GM18499 (cell line): Measurements from ENCODE around the gene CHRD.

Experiments
- ATAC-seq: cut with Tn5 transposase; IDR thresholded peaks from one replicate; pipeline ENCODE4 v1.9.1; 2021; ENCODE audit warnings: moderate number of reproducible peaks; ENCODE audit not compliant: insufficient read depth, unreplicated experiment

Gene CHRD

GRCh38 chr3:184346480-184347190 is 33.2 kb upstream of the CHRD start:
- ATAC-seq: no peak

DNA sequence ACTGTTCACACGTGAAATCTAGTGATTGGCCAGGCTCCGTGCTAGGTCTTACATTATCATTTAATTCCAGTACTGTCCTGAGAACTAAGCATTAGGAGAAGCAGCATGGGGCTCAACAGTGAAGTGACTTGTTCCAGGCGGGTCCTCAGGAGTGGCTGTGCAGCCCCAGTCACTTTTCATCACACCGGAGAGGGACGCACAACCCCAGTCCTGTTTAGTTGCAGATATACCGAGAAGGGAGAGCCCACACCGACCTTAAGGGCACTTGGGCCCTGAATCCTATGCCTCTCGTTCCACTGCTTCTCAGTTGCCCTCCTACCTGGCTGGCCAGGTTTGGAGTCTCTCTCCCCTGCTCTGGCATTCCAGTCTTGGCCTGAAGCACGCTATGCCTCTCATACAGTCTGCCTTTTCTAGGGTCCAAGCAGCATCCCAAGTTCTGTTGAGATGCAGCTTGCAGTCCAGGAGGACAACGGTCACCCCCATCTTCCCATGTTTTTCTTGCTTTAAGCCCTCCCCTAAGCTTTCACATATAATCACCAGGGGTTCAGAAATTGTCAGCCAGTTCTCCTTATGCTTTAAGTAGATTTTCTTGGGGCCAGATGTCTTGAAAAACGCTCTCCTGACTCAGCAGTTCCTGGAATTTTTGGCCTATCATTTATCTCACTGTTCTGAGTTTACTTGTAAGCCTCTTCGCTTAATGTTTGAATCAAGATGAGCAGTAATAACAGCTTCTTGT is 32.4 kb upstream of the CHRD start:
- no peak for ATAC-seq

GRCh38 chr3:184348057-184348382 is 31.8 kb upstream of the CHRD start:
- no peak for ATAC-seq

GRCh38 chr3:184349563-184350470 is 30.0 kb upstream of the CHRD start:
- no peak for ATAC-seq

DNA sequence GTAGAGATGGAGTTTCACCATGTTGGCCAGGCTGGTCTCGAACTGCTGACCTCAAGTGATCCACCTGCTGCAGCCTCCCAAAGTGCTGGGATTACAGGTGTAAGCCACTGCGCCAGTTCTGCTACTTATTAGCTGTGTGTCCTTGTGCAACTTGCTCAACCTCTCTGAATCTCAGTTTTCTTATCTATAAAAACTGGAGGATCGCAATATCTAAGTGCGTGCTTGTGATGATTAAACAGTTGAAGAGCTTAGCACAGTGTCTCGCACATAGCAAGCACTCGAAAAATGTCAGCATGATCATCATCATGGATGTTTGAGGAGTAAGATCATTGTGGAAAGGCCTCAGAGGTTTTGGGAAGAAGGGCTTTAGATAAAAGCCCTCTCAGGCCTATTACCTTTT is 29.2 kb upstream of the CHRD start:
- no peak for ATAC-seq

- ATAC-seq: no peak
These were observed 28.2 kb upstream of the CHRD start for GRCh38 chr3:184351511-184352148.

GRCh38 chr3:184352149-184352785 is 27.6 kb upstream of the CHRD start:
- ATAC-seq: no peak

DNA sequence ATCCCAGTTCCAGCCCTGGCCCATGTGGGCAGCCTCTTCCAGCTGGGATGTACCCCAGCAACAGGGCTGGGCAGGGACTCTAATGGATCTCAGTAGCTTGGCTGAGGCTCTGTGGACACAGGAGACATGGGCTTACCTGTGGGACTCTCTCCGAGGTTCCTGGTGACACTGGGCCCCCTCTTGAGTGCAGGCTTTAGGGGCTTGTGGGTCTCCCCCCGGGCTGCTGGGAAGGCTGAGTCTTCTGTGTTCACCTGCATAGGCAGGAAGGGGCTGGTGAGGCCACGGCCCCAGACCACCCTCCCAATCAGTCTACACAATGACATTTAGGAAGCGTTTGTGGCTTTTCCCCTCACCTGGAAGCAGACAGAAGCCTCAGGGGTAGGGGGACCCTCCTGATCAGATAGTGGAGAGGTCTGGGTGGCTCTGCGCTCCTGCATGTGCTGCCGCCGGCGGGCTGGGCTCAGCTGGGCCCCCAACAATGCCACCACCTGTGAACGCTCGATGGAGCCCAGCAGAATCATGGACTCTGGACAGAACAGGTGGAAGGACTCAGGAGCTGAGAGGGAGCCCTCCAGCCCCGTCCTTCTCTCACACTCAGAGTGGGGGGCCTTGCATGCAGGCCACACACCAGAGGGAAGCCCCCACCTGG is 26.8 kb upstream of the CHRD start:
- ATAC-seq: no peak

- no peak for ATAC-seq
These were observed 26.3 kb upstream of the CHRD start for GRCh38 chr3:184353546-184353941.

DNA sequence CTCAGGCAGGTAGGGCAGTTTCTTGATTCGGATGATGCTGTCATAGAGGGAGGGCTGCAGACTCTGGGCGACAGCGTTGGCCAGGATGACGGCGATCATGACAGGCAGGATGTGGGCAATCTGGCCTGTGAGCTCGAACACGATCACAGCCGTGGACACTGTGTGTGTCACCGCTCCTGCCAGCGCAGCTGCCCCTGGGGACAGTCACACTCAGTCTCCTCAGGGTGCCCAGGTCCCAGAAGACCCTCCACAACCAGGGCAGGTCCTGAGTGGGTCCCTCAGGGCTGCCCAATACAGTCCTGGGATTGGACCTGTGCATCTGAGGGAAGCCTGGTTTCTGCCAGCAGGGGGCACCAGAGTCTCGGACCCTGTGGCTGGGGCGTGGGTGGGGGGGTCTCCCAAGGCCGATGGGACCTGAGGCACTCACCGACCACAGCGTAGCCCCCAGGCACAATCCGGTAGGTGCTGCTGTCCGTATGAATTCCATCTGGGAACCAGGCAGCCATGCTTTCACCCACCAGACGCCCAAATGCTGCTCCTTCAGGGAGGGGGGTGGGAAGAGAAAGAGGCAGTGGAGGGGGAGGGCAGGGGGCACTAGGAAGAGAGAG is 25.6 kb upstream of the CHRD start:
- no peak for ATAC-seq

GRCh38 chr3:184354754-184355153 is 25.1 kb upstream of the CHRD start:
- ATAC-seq: no peak

DNA sequence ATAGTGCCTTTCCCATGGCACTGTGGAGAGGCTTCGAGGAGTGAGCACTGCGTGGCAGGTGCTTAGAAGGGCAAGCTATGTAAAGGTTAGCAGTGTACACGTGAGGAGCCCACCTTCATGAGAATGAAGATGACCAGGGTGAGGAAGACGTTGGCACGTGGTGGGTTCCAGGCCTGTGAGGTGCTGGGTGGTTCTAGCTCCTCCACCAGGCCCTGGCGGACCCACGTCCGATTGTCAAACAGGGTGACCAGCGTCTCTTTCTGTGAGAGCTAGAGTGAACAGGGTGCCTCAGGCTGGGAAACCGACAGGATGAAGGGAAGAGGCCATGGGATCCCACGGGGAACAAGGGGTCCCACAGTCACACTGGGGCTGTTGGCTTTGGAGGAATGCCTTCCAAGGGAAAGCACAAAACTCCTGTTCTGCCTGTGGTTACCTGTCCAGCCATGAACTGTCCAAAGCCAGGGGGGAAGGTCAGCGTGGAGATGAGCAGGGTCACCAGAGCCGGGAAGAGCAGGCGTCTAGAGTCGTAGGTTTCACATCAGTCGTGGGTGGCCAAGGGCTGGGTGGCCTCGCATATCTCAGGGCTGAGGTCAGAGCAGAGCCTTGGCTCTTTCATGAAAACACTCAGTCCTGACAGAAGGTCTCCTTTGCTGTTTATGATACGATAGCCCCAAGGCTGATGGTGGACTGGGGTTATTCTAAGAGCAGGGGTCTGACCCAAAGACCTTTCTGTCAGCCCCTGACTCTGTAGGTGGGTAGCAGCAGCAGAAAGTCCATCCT is 24.4 kb upstream of the CHRD start:
- no peak for ATAC-seq

GRCh38 chr3:184357248-184358123 is 22.4 kb upstream of the CHRD start:
- ATAC-seq: no peak

GRCh38 chr3:184358124-184358767 is 21.6 kb upstream of the CHRD start:
- ATAC-seq: no peak

GRCh38 chr3:184358921-184359350 is 20.9 kb upstream of the CHRD start:
- ATAC-seq: no peak

DNA sequence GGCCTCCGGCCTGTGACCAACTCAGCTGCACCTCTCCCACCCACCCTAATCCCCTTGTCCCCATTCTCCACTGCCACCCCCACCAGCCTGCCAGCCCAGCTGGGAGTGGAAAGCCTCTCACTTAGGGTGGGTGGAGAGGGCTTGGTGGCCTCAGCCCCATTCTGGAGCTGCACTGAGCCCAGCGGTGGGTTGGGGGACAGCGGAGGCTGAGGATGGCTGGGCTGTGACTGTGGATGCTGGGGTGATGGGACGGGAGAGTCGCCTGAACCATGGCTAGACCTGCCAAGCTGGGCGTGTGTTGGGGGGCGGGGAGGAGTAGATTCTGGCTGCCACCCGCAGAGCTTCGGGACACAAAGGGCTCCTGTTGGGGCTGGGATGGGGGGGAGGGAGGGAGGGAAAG is 20.2 kb upstream of the CHRD start:
- ATAC-seq: no peak
